GM10847 (cell line): ENCODE measurements around the gene PWWP2B.

Experiments used
- POLR2A ChIP-seq: IDR thresholded peaks from 2 replicates; pipeline ENCODE4 v1.6.1; 2011; ENCODE audit not compliant: insufficient read length; ENCODE audit errors: extremely low read depth

The PWWP2B gene

GRCh38 chr10:132396494-132397035 lies 435 bp upstream of the PWWP2B start:
- TF ChIP-seq POLR2A, result no peak

- TF ChIP-seq POLR2A, result no peak
Measured at GRCh38 chr10:132397671-132398565, 918 bp downstream of the PWWP2B start.

DNA sequence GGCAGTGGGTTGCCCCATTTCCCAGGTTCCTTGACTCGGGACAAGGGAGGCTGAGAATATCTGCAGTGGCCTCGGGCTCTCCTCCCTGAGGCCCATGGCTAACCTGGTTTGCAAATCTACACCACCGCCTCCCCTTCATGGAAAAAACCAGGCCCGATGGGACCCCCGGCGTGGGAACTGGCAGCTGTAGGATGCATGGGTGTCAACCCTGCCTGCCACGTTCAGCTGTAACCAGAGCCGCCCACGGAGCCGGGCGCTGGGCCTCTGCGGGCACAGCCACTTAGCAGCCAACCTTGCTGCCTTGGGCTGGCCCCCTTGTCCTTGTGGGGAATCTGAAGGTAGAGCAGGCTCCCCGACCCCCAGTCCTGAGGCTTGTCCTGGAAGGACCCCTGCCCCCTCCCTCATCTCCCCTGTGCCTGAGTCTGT lies 1.6 kb downstream of the PWWP2B start:
- no peak for TF ChIP-seq POLR2A

GRCh38 chr10:132399117-132400035 lies 2.4 kb downstream of the PWWP2B start:
- TF ChIP-seq POLR2A, result no peak

DNA sequence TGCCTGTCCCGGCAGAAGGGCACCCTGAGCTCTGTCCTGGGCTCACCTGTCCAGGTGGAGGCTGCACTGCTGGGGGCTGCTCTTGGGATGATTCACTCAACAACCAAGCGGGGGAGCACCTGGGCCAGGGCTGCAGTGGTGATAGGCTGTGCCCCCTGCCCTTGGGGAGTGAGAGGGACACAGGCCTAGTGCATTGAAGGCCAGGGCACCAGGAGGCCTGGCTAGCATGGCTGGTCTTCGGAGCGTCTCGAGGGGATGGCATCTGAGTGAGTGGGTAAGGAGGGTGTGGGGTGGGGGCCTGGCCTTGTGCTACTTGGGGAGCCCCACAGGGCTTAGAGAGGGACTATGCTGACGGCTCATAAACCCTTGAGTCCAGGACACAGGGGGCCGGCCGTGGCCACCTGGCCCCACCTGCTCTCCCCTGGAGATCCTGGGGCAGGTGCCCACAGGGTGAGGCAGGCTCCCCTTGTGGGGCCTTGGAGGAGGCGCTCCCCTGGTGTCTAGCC lies 3.1 kb downstream of the PWWP2B start:
- no peak for TF ChIP-seq POLR2A

- TF ChIP-seq POLR2A, result no peak
Measured at GRCh38 chr10:132400547-132401151, 3.6 kb downstream of the PWWP2B start.

DNA sequence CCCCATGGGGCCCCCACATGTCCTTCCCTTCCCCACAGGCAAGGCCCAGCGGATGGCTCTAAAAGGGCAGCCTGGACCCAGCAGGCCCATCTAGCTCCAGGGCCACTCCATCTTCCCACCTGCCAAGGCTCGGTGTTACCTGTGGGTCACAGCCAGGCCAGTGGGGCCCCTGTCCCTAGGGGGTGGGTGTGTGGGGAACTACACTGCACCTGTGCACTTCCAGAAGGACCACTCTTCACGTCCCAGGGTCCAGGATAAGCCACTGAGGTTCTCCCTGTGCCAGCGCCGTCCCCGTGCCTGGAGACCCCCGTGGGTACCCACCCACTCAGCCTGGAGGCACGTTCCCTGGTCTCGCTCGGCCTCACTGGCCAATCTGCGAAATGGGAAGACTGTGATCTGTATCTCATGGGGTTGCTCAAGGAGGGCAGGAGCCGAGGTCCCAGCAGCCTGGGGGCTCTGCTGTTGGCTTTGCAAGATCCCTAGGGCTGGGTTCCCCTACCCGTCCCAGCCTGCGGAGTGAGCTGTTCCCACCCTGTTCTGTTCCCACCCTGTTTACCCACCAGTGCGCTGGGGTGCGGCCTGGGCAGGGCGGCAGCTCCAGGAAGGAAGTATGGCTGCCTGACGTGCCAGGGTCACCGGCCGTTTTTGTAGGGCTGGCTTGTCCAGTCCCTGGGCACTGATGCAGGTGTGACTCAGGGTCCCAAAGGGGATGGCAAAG lies 4.6 kb downstream of the PWWP2B start:
- TF ChIP-seq POLR2A, result no peak

GRCh38 chr10:132402781-132403241 lies 5.8 kb downstream of the PWWP2B start:
- no peak for TF ChIP-seq POLR2A

GRCh38 chr10:132403511-132404168 lies 6.6 kb downstream of the PWWP2B start:
- TF ChIP-seq POLR2A, result no peak

- TF ChIP-seq POLR2A, result no peak
Measured at GRCh38 chr10:132404169-132404880, 7.3 kb downstream of the PWWP2B start.

DNA sequence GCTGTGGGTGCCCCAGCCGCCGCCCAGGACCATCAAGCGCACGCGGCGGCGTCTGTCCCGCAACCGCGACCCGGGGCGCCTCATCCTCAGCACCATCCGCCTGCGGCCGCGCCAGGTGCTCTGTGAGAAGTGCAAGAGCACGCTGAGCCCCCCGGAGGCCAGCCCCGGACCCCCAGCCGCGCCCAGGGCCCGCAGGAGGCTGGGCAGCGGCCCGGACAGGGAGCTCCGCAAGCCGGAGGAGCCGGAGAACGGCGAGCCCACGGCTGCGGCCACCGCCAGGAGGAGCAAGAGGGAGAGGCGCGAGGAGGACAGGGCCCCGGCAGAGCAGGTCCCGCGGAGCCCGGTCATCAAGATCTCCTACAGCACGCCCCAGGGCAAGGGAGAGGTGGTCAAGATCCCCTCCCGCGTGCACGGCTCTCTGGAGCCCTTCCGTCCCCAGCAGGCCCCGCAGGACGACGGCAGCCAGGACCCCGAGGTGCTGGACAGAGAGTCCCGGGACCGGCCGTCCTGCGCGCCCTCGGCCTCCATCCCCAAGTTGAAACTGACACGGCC lies 8.0 kb downstream of the PWWP2B start:
- TF ChIP-seq POLR2A, result no peak

- TF ChIP-seq POLR2A, result no peak
Measured at GRCh38 chr10:132405463-132405991, 8.5 kb downstream of the PWWP2B start.

DNA sequence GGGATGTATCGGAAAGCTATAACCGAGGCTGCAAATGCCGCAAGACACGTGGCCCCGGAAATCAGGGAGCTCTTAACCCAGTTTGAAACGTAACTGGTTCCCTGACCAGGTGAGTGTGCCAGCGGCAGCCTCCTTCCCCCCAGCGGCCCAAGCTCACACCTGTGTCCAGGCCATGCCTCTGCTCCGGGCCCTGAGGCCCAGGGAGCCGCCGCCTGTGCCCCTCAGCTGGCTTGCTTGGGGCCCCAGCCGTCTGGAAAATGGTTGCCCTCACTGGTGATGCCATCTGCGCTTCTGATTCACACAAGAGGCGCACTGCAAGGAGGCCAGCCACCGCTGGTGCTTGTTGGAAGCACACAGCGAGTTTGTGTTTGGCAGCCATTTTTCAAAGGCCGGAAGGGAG lies 9.2 kb downstream of the PWWP2B start:
- no peak for TF ChIP-seq POLR2A
